NCI-H1694 treated with DMSO at 0.1 percent for 48 hours (cell line): Measurements from ENCODE around the gene PTGR3.

Experiments
- DNase-seq: peaks from one replicate; lab custom pipeline; 2025; lab: John Stamatoyannopoulos, UW

The PTGR3 gene

DNA sequence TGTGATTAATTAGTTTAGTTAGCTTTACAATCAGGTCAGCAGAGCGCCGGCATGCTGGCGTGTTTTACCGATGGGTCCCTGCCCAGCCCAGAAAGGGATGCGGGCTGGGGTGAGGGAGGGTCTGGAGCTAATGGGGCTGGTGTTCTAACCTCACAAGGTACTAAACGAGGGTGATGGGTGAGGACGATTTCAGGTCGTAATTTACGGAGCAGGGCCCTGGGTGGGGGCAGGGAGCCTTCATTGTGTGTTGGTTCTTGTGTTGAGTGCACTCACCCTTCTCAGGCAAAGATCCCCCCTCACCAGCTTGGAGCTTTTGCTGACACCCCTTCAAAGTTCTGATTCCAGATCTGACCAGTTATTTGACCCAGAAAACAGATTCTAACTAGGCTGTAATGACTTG is 39.5 kb downstream of the PTGR3 start:
- DNase-seq, result no peak

DNA sequence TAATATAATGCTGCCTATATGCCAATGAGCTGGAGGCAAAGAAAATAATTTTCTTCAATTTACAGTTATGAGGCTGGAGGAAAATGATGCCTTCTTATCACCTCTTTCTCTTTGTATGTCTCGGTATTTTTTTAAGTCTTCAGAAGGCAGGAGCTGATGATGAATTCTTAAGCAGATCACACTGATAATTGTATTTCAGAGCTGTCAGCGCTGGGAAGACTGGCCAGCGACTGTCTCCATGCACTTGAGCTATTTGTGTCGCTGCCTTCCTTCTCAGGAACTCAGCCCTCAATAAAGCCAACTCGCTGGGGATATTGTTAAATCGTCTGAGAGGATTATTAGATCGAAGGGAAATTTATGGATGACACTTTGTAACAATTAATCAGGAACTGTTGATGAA is 40.3 kb downstream of the PTGR3 start:
- DNase-seq, result no peak

DNA sequence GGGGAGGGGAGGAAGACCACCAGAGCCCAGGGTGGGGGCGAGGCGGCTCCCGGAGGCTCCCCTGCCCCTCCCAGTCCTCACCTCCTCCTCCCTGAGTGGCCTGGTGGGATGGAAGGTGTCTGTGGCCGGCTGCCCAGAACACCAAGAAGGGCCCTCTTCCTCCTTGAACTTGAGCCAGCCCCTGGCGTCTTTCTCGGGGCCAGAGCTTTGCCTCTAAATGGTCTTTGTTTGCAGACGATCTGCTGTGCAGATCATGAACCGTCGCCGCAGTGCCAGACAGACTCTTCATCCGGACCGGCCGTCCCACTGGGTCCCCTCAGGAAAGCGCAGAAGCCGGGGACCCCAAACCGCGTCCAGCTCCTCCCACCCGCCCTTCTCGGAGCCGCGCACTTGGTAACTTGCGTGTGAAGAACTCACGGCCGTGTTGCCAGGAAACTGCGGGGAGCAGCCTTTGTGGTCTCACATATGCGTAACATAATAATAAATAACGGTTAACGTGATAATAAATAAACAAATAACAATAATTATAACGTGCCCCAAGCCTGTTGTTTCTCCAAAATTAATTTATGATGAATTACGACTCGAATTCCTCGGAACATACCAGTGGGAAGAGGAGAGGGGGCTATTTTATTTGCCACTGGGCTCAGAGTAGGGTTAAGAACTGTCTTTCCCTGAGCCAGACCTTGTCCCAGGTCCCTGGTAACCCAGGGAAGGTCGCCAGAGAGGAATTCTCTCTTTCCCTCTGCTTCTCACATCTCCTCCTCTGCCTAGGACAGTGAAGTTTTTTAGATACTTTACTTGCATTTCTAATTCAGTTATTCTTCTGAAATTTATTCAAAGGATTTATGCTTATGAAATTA is 41.0 kb downstream of the PTGR3 start:
- DNase-seq, result no peak

DNA sequence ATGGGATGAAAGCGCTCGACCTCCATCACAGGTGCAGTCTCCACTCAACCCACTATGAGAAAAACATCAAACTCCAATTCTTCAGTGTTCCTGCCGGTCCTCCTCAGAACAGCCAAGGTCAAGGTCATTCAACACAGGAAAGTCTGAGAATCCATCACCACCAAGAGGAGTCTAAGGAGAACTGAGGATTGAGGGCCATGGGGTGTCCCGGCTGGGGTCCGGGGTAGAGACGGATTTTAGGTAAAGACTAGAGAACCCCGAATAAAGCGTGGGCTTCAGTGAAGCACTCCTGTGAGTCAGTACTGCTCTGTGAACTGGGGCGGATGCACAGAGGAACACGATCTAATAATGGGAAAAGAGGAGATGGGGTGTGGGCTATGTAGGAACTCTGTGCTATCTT is 41.8 kb downstream of the PTGR3 start:
- no peak for DNase-seq

DNA sequence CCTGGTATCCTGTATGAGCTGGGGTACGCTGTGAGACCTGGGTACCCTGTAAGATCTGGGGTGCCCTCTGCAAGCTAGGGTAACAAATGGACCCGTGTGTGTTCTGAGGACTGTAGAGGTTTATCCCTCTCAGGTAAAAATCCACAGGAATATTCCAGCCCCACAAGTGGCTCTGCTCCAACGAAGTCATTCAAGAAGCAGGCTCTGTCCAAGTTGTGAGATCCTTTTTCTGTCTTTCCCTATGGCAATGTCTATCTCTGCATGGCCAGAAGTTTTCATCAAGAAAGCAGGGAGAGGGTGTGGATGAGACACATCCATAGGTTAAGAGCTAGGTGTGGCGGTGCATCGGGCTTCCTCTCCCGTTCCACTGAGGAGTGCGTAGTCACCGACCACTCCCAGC is 43.0 kb downstream of the PTGR3 start:
- no peak for DNase-seq

DNA sequence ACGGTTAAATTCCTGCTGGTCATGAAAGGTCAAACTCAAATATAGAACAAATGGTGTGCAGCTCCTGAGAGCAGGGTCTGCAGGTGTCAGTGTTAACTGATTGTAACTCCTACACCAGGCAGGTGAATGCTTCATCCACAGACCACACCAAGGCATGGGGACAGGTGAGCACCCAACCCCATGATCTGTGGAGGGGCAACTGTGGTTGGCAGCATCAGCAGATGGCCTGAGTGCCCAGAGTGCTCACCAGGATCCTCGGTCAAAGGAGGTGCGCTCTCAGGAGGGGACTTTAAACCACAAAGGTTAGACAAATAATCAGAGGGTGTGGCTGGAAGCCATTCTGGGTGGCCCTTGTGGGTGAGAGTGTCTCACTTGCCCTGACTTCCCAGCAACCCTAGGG is 44.5 kb downstream of the PTGR3 start:
- DNase-seq, result no peak

DNA sequence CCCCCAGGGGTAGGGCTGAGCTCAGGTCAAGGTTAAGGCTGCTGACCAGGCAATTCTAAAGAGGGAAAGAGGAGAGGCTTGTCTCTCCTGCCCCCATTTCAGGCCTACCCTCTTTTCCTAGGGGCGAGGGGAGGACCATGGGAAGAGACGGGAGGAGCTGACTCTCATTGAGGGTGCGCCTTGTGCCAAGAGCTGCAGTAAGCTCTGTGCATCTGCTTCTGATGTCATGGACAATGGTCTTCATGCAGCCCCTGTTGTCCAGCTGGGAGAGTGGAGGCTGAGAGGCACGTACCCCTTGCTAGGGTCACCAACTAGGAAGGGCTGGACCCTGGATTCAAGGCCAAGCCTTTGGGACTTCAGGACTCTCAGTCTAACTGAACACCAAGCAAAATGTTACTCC is 45.2 kb downstream of the PTGR3 start:
- DNase-seq, result no peak

DNA sequence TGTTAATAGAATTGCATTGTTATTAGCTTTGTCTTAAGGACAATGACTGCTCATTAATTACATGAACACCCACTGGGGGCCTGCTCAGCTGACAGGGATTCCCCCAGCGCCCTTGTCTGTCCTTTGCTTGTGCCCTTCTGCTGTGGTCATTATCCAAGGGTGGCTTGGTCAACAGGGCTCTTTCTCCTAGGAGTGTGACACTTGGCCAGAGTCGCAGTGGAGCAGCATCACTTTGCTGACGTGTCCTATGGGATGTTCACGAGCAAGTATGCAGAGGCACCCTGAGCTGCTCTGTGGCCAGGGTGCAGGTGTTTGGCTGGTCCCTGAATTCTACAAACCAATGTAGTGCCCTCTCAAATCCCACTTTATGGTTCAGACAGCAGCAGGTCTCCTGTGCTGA is 46.0 kb downstream of the PTGR3 start:
- no peak for DNase-seq

DNA sequence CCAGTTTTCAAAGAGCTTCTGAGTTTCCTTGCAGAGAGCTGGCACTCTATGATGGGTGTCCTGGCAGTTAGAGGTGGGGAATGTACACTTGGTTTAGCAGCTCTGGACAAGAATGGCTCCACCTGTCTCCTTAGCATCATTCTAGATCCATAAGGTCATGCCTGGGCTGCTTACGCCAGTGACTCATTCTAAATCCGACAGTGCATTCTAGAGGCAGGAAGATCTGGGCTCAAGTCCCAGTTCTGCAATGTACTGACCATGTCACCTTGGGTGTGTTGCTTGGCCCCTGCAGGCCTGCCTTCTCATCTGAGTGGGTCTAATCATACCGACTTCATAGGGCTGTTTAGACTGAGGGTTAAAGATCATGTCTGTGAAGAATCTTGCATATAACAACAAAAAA is 46.5 kb downstream of the PTGR3 start:
- DNase-seq, result no peak

DNA sequence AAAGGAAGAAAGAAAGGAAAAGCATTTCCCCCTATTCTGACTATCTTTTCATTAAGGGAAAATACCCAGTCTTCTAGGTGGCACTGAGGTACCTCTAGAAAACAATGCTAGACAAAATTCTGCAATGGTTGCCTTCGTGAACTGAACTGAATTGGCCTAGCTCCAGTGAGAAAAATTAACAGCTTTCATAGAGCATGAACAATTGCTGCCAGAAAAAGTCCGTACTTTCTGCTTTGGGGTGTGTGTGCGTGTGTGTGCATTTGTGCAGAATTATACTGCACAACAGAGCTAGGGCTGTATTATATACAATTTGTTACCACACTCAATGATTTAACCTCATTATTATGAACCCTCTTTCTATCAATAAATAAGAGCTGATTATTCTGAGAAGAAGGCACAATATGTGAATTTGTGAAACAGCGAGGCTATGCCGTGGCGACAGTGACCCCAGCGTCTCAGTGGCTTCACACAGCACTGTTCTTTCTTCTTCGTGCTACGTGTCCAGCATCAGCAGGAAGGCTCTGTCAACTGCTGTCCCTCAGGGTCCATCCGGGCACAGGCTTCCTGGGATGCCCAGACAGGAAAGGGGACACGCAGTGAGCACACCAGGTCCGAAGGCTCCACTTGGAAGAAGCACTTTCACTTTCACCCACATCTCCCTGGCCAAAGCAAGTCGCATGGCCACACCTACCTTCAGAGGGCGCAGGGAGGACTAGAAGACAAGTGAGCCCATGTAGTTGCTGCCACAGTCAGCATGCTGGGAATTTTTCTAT is 47.5 kb downstream of the PTGR3 start:
- DNase-seq, result no peak

DNA sequence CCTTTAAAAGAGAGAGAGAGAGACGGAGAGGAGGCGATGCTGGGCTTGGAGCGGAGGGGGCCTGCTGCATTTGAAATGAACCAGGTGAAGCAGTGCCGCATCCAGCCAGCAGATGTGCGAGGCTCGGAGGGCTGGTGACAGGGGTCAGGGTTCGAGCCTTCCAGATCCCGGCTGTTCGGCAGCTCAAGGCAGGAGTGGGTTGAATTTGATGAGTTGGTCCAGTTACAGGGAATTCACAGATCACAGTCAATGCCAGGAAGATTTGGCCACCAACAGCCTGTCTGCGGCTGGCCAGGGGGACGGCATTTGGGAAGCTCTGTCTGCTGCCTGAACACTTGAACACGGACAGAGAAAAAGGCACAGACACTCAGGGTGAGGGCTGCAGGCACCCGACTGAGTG is 48.6 kb downstream of the PTGR3 start:
- no peak for DNase-seq

DNA sequence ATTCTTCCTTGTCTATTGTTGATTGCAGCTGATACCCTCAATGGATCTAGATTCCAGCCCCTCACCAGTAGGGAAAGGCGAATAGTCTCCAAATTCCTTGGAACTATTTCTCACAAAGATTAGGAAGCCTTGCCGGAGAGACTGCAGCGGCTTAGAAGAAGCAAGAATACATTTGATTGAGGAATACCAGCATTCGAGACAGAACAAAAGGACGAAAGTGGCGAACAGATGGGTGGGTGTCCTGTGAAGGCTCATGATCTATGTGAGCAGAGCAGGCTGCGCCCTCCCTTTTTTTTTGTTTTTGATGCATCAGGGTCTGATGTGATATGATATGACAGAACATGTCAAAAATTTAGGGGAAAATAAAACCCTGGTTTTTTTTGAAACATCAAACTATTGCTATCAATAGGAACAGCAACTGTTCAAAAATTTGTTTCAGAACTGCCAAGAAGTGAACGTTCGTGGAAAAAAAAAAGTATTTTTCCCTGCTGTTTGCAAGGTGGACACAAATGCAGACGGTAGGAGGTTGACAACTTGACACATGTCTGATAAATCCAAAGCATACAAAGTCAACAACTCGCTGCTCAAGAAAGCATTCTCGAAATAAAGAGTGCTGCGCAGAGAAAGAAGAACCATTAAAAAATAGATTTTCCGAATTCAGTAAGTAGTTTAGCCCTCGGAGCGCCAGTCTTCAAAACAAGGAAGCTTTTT is 49.1 kb downstream of the PTGR3 start:
- DNase-seq, result no peak

DNA sequence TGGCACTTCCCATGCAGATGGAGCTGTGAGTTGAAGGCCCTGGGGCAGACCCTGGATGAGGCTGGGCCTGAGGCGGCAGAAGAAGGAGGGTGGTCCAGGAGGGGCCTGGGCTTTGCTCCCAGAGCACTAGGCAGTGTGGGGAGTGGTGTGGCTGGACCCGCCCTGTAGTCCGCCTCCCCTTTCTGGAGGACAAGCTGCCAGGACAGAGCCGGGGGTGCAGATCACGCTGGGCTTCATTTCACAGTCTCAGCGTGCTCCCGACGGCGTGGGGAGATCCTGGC is 49.8 kb downstream of the PTGR3 start:
- no peak for DNase-seq
